Mesothelial cell of epicardium (in vitro differentiated cells): Measurements from ENCODE around the gene LMF1. TPM values are rescaled to one million over a fixed set of nuclear protein-coding genes. Genes with fewer than 3 reads are reported as not detected.

Source experiments
- DNase-seq, 2 experiments: peaks; one replicate each; pipeline ENCODE4 v3.0.0; 2021; ENCODE audit warnings: low spot score in 2 of 2; ENCODE audit not compliant: unreplicated experiment in 2 of 2
- H3K27ac Mint-ChIP-seq: 2 replicates; pipeline ENCODE4 v1.8.0; 2021; ENCODE audit warnings: mixed read lengths
- H3K27me3 Mint-ChIP-seq: 2 replicates; pipeline ENCODE4 v1.8.0; 2021; ENCODE audit warnings: low read depth, mixed read lengths
- H3K36me3 Mint-ChIP-seq: 2 replicates; pipeline ENCODE4 v1.8.0; 2021; ENCODE audit warnings: mixed read lengths
- H3K4me1 Mint-ChIP-seq: 2 replicates; pipeline ENCODE4 v1.8.0; 2021; ENCODE audit warnings: mixed read lengths
- H3K4me3 Mint-ChIP-seq: 2 replicates; pipeline ENCODE4 v1.8.0; 2021; ENCODE audit warnings: mild to moderate bottlenecking, moderate library complexity, mixed read lengths
- H3K9me3 Mint-ChIP-seq: 2 replicates; pipeline ENCODE4 v1.8.0; 2021; ENCODE audit warnings: mixed read lengths
- total RNA-seq: library from RNA; stranded (reverse); gene quantifications from 3 replicates; pipeline ENCODE4 v1.2.1, GENCODE V29; 2021
- TF ChIP-seq, protein P1 (sequence below): fragments of 200-600 bp; sonication (generic); IDR thresholded peaks from one replicate; pipeline ENCODE4 v1.5.0; 2021; ENCODE audit warnings: antibody characterized with exemption; ENCODE audit not compliant: unreplicated experiment

LMF1 gene
- total RNA-seq, 1 donor from 2014 or later = 37.4 TPM

DNA sequence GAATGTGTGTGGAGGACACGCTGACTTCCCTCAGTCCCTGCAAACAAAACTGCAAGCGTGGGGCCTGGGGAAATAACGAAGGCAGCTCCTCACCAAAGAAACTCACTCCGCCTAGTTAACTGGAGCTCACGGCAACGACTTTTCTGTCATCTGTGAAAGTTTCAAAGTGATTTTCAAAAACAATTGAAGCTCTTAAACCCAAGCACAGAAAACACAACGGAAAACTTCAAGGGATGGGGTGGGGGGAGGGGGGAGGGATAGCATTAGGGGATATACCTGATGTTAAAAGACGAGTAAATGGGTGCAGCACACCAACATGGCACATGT is 167.1 kb downstream of the LMF1 start:
- Mint-ChIP-seq H3K36me3 (no peaks in the 10 kb centered on the region), H3K27ac (no peak overlapping the region), H3K9me3 (no peaks in the 10 kb centered on the region), H3K4me1 (peaks cover 4% of the 10 kb centered on the region), H3K27me3 (peaks cover 68% of the 10 kb centered on the region), H3K4me3 (no peak overlapping the region)
- no peak for DNase-seq
- TF ChIP-seq, protein P1, sequence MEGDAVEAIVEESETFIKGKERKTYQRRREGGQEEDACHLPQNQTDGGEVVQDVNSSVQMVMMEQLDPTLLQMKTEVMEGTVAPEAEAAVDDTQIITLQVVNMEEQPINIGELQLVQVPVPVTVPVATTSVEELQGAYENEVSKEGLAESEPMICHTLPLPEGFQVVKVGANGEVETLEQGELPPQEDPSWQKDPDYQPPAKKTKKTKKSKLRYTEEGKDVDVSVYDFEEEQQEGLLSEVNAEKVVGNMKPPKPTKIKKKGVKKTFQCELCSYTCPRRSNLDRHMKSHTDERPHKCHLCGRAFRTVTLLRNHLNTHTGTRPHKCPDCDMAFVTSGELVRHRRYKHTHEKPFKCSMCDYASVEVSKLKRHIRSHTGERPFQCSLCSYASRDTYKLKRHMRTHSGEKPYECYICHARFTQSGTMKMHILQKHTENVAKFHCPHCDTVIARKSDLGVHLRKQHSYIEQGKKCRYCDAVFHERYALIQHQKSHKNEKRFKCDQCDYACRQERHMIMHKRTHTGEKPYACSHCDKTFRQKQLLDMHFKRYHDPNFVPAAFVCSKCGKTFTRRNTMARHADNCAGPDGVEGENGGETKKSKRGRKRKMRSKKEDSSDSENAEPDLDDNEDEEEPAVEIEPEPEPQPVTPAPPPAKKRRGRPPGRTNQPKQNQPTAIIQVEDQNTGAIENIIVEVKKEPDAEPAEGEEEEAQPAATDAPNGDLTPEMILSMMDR = no peak

Other genes starting within 250 kb of the LMF1 start
- gene ANTKMT, start 249.8 kb downstream of the LMF1 start, total RNA-seq = 26.2 to 33.8 TPM (median 27.5 TPM) in 3 replicates
- 2.5 to 3.2 TPM (median 2.7 TPM) in 3 replicates for gene CCDC78, start 244.5 kb downstream of the LMF1 start, total RNA-seq
- gene HAGHL, start 243.9 kb downstream of the LMF1 start, total RNA-seq = 6.4 to 8.6 TPM (median 7.4 TPM) in 3 replicates
- gene CIAO3, start 230.0 kb downstream of the LMF1 start, total RNA-seq = 39.9 to 46.0 TPM (median 45.1 TPM) in 3 replicates
- gene MSLN, start 210.2 kb downstream of the LMF1 start, total RNA-seq = 5.0 to 5.8 TPM (median 5.7 TPM) in 3 replicates
- 21.5 to 23.0 TPM (median 21.9 TPM) in 3 replicates for gene RPUSD1, start 182.6 kb downstream of the LMF1 start, total RNA-seq
- 85.6 to 89.2 TPM (median 87.5 TPM) in 3 replicates for gene CHTF18, start 182.4 kb downstream of the LMF1 start, total RNA-seq
- gene GNG13, start 170.2 kb downstream of the LMF1 start, total RNA-seq = not detected in 3 replicates
- 4.7 to 6.0 TPM (median 5.1 TPM) in 3 replicates for gene SOX8, start 10.8 kb upstream of the LMF1 start, total RNA-seq
- gene SSTR5, start 101.8 kb upstream of the LMF1 start, total RNA-seq = not detected in 3 replicates
- 0.20 TPM in 1 of 3 replicates, not detected in the others for gene C1QTNF8, start 125.3 kb upstream of the LMF1 start, total RNA-seq
- 40.8 to 49.1 TPM (median 41.8 TPM) in 3 replicates for gene CACNA1H, start 182.1 kb upstream of the LMF1 start, total RNA-seq